GOT3 (cell line): Measurements from ENCODE around the gene F2R.
"Not testable (repeated sequence)": the region's sequence is repeated elsewhere in the genome, so short reads cannot be mapped to it uniquely, and the experiment has no call there.

Experiments
- DNase-seq: peaks from one replicate; lab custom pipeline; 2025; ENCODE audit warnings: mixed read lengths; lab: John Stamatoyannopoulos, UW

The F2R gene

GRCh38 chr5:76757049-76757448 lies 41.1 kb downstream of the F2R start:
- no peak for DNase-seq

- DNase-seq, result not testable (repeated sequence)
These were observed 45.2 kb downstream of the F2R start for GRCh38 chr5:76761118-76761517.

- DNase-seq, result no peak
These were observed 46.6 kb downstream of the F2R start for GRCh38 chr5:76762484-76762883.

- DNase-seq, result no peak
These were observed 47.2 kb downstream of the F2R start for GRCh38 chr5:76763136-76763535.

GRCh38 chr5:76764374-76764773 lies 48.4 kb downstream of the F2R start:
- no peak for DNase-seq

GRCh38 chr5:76765249-76765648 lies 49.3 kb downstream of the F2R start:
- DNase-seq, result no peak

- DNase-seq, result no peak
These were observed 50.8 kb downstream of the F2R start for GRCh38 chr5:76766746-76767145.

GRCh38 chr5:76771041-76771440 lies 55.1 kb downstream of the F2R start:
- not testable (repeated sequence) for DNase-seq

GRCh38 chr5:76771705-76772405 lies 55.9 kb downstream of the F2R start:
- DNase-seq, result no peak

GRCh38 chr5:76775921-76776320 lies 60.0 kb downstream of the F2R start:
- no peak for DNase-seq

- no peak for DNase-seq
These were observed 60.5 kb downstream of the F2R start for GRCh38 chr5:76776391-76776790.

GRCh38 chr5:76780616-76781015 lies 64.7 kb downstream of the F2R start:
- DNase-seq, result not testable (repeated sequence)

GRCh38 chr5:76781775-76782174 lies 65.8 kb downstream of the F2R start:
- DNase-seq, result no peak

- no peak for DNase-seq
These were observed 66.5 kb downstream of the F2R start for GRCh38 chr5:76782444-76782843.
